DOHH2 (cell line): ENCODE results near the gene TMEM72.

Source experiments
- CTCF ChIP-seq: fragments of 200-600 bp; sonication (generic); IDR thresholded peaks from one replicate; pipeline ENCODE4 v1.5.1; 2014; ENCODE audit warnings: antibody characterized with exemption, mild to moderate bottlenecking, low read depth, low read length; ENCODE audit not compliant: poor library complexity, severe bottlenecking
- EZH2phosphoT487 ChIP-seq: fragments of 200-600 bp; sonication (generic); IDR thresholded peaks from 2 replicates; pipeline ENCODE4 v1.6.1; 2017; ENCODE audit warnings: borderline replicate concordance, mild to moderate bottlenecking, antibody characterized with exemption, low read length, moderate library complexity, mixed read lengths

GRCh38 chr10:44935201-44935965 is 24.2 kb downstream of the TMEM72 start:
- TF ChIP-seq CTCF (no peak), EZH2phosphoT487 (no peak)
